Omental fat pad (tissue), 4 donors: ENCODE measurements around the gene GFRA1. TPM values are rescaled to one million over a fixed set of nuclear protein-coding genes. Genes with fewer than 3 reads are reported as not detected.

ENCODE experiments used
- ATAC-seq: fragments of 150-250 bp; one replicate; pipeline ENCODE4 v1.9.1; 2016; ENCODE audit warnings: mild to moderate bottlenecking, moderate library complexity; ENCODE audit not compliant: low FRiP score
- DNase-seq: peaks from one replicate; pipeline ENCODE4 v3.0.0-alpha.2; 2019; ENCODE audit warnings: low spot score
- total RNA-seq, 4 donors: library from RNA; depleted of rRNA; stranded (reverse); fragments of >200 nt; gene quantifications; one replicate each; pipeline ENCODE4 v1.1.0, GENCODE V29; 2016
- TF ChIP-seq, protein P1 (sequence below), 3 donors: fragments of 450-650 bp; IDR thresholded peaks; one replicate each; pipeline ENCODE4 v1.5.1; 2016 to 2017; ENCODE audit warnings: antibody characterized with exemption in 3 of 3, mild to moderate bottlenecking in 3 of 3, moderate library complexity in 2 of 3

Gene GFRA1
- total RNA-seq, 4 donors from 2014 or later = 35.2 to 142 (median 61.8) TPM

DNA sequence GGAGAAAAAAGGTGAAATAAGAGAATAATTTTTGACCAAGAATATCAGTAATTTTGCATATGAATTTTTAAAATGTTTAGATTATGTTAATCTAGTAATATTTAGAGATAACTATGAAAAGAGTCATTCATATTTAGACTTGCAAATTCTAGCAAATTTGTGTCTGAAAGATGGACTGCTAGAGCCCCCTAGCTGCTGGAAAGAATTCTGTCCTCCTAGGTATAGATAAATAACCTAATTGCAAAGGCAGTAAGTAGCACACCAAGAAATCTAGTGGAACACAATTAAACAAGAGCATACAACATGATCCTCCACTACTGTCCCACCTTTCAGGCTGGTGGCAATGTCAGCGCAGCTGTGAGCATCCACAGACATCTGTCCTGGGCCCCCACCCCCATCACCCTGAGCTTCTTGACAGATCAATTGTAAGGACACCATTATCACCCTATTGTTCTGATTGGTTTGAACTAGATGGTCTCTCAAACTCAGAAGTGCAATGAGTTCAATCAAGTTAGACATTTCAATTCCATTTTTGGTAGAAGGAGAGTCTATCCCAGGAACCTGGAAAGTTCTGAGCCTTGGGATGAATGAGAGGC, 15.0 kb upstream of the GFRA1 start:
- ATAC-seq (no peak), DNase-seq (no peak)
- TF ChIP-seq, protein P1, sequence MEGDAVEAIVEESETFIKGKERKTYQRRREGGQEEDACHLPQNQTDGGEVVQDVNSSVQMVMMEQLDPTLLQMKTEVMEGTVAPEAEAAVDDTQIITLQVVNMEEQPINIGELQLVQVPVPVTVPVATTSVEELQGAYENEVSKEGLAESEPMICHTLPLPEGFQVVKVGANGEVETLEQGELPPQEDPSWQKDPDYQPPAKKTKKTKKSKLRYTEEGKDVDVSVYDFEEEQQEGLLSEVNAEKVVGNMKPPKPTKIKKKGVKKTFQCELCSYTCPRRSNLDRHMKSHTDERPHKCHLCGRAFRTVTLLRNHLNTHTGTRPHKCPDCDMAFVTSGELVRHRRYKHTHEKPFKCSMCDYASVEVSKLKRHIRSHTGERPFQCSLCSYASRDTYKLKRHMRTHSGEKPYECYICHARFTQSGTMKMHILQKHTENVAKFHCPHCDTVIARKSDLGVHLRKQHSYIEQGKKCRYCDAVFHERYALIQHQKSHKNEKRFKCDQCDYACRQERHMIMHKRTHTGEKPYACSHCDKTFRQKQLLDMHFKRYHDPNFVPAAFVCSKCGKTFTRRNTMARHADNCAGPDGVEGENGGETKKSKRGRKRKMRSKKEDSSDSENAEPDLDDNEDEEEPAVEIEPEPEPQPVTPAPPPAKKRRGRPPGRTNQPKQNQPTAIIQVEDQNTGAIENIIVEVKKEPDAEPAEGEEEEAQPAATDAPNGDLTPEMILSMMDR (IDR thresholded peaks at IDR 0.05) = no peak

DNA sequence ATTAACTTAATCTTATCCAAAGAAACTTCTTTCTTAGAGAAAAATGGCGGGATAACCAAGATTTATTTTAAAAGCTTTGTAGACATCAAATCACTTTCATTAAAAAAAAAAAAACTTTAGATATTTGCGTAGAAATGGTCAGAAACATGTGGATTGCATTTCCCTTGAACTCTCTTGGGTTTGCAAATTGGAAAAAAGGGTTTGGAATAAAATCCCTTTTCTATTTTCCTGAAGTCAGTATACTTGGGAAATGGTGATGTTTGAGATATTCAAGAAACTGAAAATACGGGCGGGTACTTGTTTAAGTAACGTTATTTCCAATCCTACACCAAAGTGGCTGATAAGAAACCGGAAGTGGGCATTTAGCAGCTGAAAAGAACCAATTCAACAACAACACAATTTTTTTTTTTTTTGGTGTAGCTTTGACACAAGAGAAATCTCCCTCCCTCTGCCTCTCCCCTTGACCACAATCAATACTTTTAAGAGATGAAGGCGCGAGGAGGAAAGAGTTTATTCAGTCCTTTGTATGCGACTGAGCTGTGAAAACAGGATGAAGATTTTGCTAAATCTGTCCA, 13.7 kb upstream of the GFRA1 start:
- ATAC-seq (no peak), DNase-seq (no peak)
- TF ChIP-seq, protein P1 (IDR thresholded peaks at IDR 0.05) = no peak

DNA sequence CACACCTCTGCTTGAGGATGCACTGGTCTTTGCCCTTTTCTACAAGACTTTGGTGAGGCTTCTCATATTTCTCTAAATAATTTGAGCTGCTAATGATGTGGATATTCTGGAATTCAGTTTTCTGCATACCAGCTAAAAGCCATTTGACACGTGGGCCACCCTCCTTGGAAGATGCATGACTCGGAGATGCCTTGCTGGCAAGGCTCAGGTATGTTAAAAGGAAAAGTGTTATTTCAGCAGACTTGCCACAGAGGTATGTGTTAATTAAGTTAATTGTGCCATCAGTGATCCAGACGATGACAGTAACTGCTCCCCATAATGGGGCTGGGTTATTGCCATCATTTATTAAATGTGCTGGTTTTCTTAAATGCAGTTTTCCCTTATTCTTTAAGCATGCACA, 8.8 kb upstream of the GFRA1 start:
- DNase-seq (no peak), ATAC-seq (no peak)
- TF ChIP-seq, protein P1 (IDR thresholded peaks at IDR 0.05) = no peak

DNA sequence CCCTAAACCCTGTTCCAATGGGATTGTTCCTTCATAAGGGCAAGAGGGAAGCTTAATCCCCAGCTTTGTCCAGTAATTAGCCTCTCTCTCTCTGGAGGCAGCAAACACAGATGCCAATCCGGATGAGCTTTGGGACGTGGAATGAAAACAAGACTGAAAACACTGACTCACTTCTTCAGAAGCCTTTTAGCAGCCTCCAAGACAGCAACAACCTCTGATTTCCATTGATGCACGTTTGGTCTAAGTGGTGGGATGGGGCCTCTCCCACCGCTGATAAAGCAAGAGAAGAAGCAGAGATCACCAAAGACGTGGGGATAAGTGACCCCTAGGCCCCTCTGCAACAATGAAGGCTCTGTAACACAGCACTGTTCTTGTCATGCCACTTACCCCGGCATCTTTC, 5.8 kb upstream of the GFRA1 start:
- DNase-seq = no peak
- TF ChIP-seq, protein P1 (IDR thresholded peaks at IDR 0.05) = no peak
- no peak for ATAC-seq

DNA sequence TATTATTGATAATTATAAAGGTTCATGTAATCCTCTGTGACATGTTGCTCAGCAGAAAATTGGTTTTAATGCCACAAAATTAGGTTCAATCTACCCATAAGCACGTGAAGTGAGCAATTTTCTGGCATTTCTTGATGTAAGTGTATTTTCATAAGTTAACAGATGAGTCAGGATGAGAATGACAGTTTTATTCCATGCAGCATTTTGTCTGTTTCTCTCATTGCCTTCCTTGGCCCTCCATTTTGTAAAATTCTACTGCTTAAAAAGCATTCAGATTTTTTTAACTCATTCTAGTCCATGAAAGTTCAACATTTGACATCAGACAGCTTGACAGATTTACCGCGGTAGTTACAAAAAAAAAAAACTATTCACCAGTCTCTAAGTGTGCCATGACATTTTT, 4.0 kb upstream of the GFRA1 start:
- ATAC-seq (no peak), DNase-seq (no peak)
- TF ChIP-seq, protein P1 (IDR thresholded peaks at IDR 0.05) = no peak

DNA sequence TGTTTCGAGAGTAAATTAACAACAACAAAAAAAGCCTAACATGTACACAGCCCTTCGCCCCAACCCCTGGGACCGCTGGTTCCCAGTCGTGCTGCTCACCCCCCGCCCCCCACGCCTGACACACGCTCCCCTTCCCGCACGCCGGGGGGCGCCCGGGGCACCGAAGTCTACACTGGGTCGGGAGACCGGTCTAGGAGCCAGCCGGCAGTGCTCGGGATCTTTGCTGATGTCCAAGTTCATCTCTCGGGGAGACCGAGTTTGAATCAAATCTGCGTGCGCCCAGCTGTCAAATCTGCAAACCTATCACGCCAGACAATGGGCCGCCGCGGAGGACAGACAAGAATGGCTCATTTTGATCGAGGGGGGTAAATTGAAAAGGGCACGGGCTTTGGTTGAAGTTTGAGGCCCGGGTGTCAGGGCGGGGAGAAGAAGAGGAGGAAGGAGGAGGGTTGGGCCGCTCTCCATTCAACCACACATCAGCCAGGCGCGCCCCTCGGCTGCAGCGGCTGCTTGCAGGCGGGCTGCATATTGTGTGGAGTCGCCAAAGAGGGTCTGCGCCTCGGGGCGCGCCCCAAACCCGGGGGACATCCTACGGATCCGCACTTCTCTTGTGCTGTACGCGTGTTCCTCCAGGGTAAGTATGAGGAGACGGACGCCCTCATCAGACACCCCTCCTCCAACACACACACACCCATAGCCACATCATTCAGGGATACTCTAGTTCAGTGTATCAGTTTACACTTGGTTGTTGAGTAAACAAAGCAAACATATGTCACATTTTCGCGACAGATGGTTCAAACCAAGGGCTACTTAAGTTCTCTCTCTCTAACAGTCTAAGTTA, 1.3 kb upstream of the GFRA1 start:
- DNase-seq (no peak), ATAC-seq (no peak)
- TF ChIP-seq, protein P1 (IDR thresholded peaks at IDR 0.05) = no peak
